ENCODE results near the gene TEX54.
"Not testable (repeated sequence)": the region's sequence is repeated elsewhere in the genome, so short reads cannot be mapped to it uniquely, and the experiment has no call there.

TEX54 gene

DNA sequence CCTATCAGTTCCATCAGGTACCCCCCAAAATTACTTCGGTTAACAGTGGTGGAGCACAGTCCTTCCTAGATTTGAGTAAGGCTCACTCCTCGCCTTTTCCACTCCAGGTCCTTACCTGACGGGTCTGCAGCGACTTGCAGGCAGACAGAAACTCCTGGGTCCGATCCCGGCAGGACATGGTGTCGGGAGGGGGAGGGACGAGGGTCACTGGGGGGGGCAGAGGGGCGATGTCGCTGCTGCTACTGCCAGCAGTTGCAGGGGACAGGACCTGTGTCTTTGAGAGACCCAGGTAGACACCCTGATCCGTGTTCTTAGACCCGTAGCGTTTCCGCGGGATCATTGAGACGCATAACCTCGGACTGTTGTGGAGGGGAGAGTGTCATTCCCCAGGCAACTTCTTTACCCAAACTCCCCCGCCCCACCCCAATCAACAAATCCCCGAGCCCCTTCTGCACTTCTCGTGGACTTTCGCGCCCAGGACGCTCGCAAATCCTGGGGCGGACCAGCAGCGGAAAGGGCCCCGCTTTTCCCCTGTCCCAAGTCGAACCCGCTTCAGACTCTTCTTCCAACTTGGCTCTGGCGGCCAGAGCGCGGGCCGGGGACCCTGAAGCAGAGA is 1.6 kb downstream of the TEX54 start:
- DNase-seq, result no peak

DNA sequence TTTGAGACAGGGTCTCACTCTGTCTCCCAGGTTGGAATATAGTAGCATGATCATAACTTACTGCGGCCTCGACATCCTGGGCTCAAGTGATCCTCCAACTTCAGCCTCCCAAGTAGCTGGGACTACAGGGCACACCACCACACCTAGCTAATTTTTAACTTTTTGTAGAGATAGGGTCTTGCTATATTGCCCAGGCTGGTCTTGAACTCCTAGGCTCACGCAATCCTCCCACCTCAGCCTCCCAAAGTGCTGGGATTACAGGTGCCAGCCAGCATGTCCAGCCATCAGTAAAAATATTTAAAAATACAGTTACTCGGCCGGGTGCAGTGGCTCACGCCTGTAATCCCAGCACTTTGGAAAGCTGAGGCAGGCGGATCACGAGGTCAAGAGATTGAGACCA is 4.5 kb downstream of the TEX54 start:
- not testable (repeated sequence) for DNase-seq

DNA sequence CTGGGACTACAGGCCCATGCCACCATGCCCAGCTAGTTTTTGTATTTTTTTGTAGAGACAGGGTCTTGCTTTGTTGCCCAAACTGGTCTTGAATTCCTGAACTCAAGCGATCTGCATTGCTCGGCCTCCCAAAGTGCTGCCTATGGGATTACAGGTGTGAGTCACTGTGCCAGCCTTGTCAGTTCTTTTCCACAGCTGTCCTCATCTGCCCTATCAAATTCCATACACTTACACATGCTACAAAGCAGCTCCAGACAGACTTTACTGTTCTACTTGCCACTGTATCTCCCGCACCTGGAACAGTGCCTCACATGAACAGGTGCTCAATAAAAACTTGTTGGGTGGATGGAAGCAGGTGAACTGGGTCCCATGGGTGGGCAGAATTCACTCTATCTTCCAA is 9.0 kb downstream of the TEX54 start:
- DNase-seq, result no peak

DNA sequence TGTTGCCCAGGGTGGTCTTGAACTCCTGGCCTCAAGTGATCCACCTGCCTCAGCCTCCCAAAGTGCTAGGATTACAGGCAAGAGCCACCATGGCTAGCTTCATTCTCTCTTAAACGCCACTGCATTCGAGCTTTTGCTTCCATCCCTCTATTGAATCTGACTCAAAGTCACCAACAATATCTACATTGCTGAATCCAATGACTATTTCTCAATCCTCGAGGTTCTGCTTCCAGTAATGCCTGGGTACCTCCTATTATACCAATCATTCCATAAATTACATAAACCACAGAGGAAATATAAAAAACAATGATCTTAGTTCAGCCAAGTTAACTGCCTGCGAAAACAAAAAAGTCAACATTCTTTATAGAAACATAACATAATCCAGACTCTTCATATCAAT is 15.5 kb downstream of the TEX54 start:
- DNase-seq, result no peak

DNA sequence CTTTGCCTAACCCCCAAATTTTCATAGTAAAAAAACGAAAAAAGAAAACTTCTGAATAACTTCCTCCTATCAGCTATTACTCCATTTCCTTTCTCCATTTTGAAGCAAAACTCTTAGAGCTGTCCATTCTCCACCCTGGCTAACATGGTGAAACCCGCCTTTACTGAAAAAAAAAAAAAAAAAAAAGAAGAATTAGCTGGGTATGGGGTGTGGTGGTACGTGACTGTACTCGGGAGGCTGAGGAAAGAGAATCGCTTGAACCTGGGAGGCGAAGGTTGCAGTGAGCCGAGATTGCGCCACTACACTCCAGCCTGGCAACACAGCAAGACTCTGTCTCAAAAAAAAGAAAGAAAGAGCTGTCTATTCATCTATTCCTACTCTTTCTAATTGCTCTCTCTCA is 16.1 kb downstream of the TEX54 start:
- no peak for DNase-seq

DNA sequence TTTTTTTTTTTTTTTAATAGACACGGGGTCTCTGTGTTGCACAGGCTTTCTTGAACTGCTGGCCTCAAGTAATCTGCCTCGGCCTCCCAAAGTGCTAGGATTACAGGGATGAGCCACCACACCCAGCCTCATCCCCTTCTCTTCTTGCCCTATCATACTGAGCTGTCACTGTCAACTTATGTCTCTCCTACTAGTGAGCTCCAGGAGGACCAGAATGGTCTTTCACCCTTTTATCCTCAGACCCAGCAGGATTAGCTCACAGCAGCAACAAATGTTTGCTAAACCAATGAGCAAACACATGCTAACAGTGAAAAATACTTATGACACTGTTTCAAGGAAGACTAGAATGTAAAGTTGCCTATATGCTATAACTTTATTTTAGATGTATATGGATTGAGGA is 21.0 kb downstream of the TEX54 start:
- no peak for DNase-seq

DNA sequence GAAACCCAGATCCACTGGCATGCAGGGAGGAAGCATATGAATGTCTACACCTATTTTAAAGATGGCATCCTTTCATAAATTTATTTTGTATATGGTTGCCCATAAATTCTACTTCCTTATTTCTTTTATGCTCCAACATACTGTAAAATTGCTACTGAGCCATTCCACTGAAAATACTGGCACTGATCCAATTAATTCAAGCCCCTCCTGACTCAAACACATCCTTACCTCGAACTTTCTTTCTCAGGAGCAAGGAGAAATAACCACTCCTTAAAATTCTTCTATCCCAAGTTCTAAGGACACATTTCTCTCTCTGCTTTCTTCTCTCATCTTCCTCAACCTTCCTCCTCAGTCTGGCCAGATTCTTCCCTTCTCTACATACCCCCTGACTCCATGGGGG is 21.9 kb downstream of the TEX54 start:
- no peak for DNase-seq

DNA sequence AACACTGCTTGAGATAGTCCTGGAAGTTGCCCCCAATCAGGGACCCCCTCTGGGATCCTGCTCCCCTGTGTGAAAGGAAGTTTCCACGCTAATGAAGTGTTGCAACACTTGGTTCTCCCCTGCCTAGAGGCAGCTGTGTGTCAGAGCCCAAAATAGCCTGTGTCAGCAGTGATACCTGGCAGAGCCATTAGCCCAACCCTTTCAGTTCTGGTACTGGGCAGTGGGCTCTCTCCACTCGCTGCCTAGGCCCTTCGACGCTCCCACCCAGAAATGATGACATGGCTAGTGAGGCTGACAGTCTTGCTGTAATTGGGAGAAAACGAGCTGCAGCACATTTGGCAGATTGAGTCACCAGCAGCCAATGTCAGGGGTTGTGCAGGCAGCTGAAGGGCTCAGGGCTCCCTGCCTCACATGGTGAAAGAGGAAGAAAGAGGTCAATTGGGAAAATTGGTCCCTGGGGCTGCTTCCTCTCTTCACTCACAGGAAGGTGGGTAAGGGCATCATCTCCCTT is 26.0 kb downstream of the TEX54 start:
- no peak for DNase-seq

DNA sequence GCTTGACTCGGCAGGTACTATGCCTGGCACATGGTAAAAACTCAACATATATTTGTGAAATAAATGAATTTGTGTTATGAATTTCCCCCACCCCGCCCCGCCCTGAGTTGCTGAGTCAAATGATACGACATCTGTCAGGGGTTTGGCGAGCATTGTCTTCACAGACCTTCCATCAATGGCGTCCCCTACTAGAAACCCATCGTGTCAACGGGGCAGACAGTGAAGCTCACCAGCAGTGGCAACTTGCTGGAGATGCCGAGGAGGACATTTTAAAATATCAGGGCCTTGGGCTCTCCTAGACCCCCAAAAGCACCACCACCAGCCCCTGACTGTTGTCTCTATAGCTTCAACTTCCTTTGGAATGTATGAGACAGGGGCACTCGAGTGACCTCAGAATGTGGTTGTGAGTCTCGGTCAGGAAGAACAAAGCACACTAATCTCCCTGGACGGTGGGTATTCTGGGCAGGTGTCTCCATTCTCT is 26.6 kb downstream of the TEX54 start:
- peak in 1 of 2 experiments; percentile 55 for DNase-seq

DNA sequence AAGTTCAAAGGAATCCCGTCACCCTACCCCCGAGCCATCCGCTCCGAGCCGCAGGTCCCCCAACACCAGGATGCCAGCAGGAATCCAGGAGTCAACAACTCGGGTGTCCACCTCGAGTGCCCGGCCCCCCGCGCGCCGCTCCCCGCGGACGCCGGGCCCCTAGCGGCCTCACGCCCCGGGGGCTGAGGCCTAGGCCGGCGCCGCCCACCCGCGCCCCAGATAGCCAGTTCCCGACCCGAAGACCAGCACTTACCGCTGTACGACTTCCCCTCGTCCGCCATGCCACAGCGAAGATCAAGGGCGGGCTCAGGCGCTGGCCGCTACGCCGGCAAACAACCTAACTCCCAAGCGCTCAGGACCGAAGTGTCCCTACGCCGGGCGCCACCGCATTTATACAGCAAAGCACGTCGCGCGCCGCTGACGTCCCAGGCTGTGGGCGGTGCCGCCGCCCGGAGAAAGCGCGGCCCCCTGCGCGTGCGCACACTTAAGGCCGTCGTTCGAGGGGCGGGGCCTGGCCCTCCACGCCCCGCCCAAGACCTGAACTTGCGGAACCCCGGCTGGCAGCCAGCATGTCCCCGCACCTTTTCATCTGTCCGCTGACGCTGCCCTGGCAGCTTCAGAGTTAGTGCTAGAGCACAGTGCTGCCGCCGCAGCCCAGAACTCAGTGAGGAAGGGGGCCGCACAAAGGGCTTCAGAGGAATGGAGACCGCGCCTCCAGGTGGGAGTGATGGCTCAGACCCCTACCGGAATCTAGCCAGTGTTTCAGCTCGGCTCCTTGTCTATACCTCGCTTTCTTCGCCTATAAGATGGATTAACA is 27.4 kb downstream of the TEX54 start, which contains the start of gene NXF1:
Gene NXF1, minus strand, starts transcription at position 365 of the 817 bp plus-strand sequence. Its CDS starts 84 bp downstream, at position 281.
- peak; percentile 83 to 98 for DNase-seq

DNA sequence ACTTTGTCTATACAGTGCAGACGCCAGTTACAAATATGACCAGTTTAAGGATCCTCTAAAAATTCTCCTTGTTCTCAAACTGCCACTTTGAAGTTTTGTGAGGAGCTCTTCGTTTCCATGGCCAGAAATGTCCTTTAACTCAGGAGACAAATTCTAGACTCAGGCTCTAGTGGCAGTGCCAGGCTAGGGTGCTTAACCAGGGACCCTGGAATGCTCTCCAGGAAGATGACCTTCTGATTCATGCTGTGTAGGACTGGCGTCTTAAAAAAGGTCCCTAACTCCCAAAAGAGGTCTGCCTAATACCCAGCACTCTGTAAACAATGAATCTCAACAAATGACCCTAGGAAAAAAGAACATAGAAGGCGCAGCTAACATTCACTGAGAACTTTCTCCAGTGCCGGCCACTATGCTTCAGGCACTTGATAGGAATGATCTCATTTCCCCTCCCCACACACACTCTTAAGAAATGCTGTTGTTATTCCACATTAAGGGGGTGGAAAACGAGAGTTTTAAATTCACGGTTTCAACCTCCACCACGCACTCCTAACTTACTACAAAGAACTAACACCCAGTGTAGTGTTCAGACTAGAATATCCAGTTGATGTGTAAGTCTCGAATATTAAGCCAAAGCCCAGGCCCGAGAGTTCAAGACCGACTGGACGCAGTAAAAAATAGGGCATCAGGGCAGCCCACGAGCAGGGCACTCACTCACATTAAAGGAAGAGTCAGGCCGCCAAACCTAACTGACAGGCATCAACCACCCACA is 28.1 kb downstream of the TEX54 start:
- no peak for DNase-seq

DNA sequence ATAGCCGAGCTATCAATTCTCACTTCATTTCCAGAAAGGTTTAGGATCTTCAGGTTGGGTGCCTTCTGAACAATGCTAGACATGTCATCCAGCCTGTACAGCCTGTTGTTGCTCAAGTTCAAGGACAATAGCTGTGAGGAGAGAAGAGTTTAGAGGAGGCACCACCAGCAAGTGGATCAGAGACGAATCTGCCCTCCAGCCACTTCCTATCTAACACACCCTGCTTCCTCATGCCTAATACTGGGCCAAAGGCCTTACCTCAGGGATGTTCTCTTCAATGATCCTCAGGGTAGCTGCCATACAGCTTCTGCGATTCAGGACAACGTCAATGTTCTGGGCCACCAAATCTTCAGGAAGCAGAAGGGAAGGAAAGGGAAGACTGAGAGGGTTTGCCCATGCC is 31.6 kb downstream of the TEX54 start:
- DNase-seq, result no peak

DNA sequence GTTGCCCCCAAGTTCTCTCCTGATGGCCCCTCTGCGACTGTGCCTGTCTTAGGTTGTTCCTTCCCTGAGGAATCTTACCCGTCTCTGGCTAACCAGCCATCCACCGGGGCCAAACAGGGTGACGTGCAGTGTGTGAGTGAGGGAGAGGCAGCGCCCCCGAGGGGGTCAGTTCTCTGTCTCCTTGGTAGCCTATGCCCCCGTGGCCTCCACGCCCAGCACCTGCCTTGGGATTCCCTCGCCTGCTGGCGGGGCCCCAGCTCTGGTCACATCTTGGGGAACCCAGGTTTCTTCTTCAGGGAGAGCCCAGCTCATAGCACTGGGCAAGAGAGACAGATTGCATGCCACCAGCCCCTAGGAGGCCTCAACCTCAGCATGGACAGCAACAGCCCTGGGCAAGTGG is 33.2 kb downstream of the TEX54 start:
- no peak for DNase-seq

DNA sequence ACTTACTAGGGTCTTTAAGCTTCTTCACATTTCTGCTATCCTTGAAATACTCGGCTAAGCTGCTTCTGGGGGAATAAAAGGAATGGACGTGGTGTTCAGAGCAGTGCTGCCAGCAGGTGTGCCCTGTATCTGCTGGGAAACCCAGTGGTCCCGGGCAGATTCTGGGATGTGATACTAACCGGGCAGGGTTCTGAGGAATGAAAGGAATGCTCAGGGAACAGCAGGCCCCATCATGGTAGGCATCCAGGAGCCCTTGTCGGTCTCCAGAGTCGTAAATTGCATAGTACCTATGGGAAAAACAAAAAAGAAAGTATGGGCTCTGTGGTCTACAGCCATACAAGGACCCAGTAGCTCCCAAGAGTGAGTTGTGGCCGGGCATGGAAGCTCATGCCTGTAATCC is 36.4 kb downstream of the TEX54 start:
- DNase-seq, result no peak

DNA sequence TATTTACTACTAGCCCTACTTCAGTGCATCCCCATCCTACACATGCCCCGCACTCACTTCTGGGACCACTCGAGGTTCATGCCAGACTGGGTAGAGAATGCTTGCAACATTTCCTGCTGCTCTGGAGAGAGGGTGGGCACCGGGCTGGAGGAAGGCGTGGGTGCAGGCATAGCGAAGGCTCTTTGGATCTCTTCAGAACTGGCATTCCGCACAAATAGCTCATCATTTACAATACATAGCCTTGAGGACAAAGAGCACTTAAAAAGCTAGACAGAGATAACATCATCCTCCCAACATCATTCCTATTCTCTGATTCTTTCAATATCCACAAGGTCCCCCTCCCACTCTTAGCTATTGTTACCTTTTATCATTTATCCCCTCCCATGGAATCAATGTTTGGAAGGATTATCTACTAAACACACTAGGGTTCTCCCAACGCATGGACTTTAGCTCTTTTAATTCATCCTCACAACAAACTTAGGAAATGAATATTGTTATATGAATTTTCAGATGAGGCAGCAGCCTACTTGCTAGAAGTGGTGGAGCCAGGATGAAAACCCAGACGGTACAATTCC is 38.4 kb downstream of the TEX54 start:
- DNase-seq, result no peak

DNA sequence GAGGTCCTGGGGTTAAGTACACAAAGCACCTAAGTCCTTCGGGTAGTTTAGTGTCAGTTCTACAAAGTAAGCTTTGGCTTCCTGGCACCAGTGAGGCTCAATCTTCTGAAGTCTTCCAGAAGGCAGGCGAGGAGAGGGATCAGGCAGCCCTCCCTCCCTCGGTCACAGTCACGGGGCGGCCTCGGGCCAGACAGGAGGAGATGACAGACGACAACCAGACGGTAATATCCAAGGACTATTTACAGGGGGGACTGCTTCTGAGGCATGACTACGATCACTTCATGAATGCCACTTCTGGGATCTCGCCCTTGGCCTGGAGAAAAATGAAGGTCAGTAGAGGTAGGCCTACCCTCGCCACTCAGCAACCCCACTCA is 40.5 kb downstream of the TEX54 start:
- DNase-seq, result no peak

DNA sequence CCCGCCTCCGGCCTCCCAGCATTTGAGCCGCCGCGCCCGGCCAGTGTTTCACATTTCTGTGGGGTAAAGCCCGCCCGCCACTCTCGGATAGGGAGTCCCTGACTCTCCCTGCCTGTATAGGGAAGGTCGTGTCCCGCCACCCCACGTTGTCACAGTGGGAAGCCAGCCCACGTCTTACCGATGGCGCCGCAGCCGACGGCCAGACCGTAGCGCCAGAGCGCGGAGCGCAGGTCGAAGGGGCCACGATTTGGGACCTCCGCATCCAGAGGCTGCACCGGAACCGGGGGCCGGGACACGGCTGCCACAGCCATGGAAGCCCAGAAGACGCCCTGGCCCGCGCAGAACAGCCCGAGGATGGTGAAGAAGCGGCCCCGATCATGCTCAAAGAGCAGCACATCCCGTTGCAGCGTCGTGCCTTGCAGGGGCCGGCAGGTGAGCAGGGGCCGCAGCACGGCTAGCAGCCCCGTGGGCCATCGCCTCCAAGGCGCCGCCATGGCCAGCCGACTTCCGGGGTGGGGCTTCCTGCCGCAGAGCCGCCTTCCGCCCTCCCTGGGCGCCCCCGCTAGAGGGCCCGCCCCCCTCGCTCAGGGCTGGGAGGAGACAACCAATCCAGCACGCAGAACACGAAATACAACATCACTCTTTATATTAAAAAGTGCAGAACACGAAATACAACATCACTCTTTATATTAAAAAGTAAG is 41.0 kb downstream of the TEX54 start, which contains the start of gene TMEM223:
Gene TMEM223, minus strand, starts transcription at position 506 of the 701 bp plus-strand sequence. Its CDS starts 12 bp downstream, at position 494.
- DNase-seq, result peak; percentile 54 to 93

DNA sequence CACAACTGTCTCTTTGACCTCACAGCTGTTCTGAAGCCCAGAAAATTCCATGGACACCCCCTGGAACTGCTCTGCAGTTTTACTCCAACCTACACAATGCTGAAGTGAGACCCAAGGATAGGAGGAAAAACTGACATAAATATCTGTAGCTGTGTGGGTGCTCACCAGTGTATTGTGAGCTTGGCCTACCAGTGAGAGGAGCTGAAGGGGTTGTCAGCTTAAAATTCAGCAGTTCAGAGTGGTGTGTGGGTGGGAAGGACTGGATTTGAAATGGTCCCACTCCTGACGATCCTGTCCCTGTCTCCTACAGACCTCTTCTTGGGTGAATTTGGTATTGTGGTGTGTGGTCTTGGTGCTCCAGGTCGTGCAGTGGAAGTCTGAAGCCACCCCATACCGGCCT is 43.1 kb downstream of the TEX54 start:
- no peak for DNase-seq

DNA sequence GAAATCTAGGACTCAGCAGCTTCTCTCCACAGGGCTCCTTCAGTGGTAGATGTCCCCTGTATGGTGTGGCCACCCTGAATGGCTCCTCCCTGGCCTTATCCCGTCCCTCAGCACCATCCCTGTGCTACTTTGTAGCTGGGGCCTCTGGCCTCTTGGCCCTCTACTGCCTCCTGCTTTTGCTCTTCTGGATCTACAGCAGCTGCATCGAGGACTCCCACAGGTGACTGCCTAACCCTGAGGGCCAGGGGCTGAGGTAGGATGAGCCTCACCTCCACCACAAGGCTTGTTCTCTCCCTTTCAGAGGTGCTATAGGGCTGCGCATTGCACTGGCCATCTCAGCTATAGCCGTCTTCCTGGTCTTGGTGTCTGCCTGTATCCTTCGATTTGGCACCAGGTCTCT is 43.6 kb downstream of the TEX54 start:
- DNase-seq, result no peak

DNA sequence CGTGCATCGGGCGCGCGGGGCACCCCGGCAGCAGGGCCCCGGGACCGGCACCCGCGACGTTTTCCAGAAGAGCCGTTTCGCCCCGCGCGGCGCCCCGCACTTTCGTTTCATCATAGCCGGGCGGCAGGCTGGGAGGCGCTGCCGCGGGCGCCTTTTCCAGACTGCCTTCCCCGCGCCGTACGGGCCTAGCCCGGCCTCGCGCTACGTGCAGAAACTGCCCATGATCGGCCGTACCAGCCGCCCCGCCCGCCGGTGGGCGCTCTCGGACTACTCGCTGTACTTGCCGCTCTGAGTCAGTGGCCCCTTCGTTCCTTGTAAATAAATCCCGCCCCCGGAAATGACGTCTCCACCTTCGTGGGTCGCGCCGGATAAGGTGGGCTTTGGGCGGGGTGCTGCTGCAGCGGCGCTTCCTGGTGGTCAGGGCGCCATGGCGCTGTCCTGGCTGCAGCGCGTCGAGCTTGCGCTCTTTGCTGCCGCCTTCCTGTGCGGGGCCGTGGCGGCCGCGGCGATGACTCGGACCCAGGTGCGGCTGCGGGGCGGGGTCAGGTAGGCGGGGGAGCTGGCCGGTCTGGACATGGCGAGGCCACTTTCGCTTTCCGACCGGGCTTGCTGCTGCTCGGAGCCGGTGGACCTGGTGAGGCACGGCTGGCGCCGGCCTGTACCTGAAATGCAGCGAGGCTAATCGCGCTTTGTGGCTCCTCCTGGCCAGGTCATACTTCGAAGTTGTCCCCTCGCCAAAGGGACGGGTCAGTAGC is 45.5 kb downstream of the TEX54 start, which contains the start of gene TMEM179B:
Gene TMEM179B, plus strand, starts transcription at position 398 of the 755 bp plus-strand sequence. Its CDS starts 30 bp downstream, at position 428.
- DNase-seq, result peak; percentile 97 to 99

DNA sequence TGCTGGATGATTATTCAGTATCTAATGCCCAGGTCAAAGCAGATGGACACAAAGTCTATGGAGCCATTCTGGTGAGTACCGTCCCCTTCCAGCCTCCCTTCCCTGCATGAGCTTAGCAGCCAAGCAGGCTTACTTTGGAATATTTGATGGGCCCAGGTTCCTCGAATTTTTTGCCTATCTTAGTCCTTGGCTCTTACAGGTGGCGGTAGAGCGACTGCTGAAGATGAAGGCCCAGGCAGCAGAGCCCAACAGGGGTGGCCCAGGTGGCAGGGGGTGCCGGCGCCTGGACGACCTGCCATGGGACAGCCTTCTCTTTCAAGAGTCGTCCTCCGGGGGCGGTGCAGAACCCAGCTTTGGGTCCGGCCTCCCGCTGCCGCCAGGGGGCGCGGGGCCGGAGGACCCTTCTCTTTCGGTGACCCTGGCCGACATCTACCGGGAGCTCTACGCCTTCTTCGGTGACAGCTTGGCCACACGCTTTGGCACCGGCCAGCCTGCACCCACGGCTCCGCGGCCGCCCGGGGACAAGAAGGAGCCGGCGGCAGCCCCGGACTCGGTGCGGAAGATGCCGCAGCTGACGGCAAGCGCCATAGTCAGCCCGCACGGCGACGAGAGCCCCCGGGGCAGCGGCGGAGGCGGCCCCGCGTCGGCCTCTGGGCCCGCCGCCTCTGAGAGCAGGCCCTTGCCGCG is 46.2 kb downstream of the TEX54 start:
- peak; percentile 80 to 93 for DNase-seq

All from NCI-H526 (cell line).